ENCODE data around the gene TWIST2.

Gene TWIST2

GRCh38 chr2:238856713-238857567 lies 9.1 kb downstream of the TWIST2 start:
- DNase-seq = no peak

GRCh38 chr2:238857959-238858358 lies 10.1 kb downstream of the TWIST2 start:
- DNase-seq = no peak

- DNase-seq = no peak
Observed at GRCh38 chr2:238859636-238860347, 11.9 kb downstream of the TWIST2 start.

- no peak for DNase-seq
Observed at GRCh38 chr2:238861013-238861730, 13.3 kb downstream of the TWIST2 start.

GRCh38 chr2:238861766-238862315 lies 14.0 kb downstream of the TWIST2 start:
- DNase-seq = no peak

GRCh38 chr2:238862701-238863100 lies 14.8 kb downstream of the TWIST2 start:
- no peak for DNase-seq

GRCh38 chr2:238863231-238863630 lies 15.3 kb downstream of the TWIST2 start:
- no peak for DNase-seq

GRCh38 chr2:238863749-238864206 lies 15.9 kb downstream of the TWIST2 start:
- DNase-seq = no peak

GRCh38 chr2:238864207-238865014 lies 16.5 kb downstream of the TWIST2 start:
- no peak for DNase-seq

GRCh38 chr2:238865015-238865719 lies 17.3 kb downstream of the TWIST2 start:
- no peak for DNase-seq

- DNase-seq = no peak
Observed at GRCh38 chr2:238865744-238866355, 18.0 kb downstream of the TWIST2 start.

GRCh38 chr2:238866656-238867277 lies 18.9 kb downstream of the TWIST2 start:
- DNase-seq = no peak

- no peak for DNase-seq
Observed at GRCh38 chr2:238868067-238868524, 20.2 kb downstream of the TWIST2 start.

- DNase-seq = peak in 1 of 2 experiments; percentile 16
Observed at GRCh38 chr2:238868616-238869292, 20.9 kb downstream of the TWIST2 start.

GRCh38 chr2:238869293-238870124 lies 21.6 kb downstream of the TWIST2 start:
- DNase-seq = no peak

- DNase-seq = no peak
Observed at GRCh38 chr2:238870261-238870660, 22.4 kb downstream of the TWIST2 start.

GRCh38 chr2:238872026-238872425 lies 24.1 kb downstream of the TWIST2 start:
- DNase-seq = no peak

GRCh38 chr2:238872628-238873380 lies 24.9 kb downstream of the TWIST2 start:
- DNase-seq = no peak
